H1 (cell line): Measurements from ENCODE around the gene ZNF423. TPM values are rescaled to one million over a fixed set of nuclear protein-coding genes. Genes with fewer than 3 reads are reported as not detected.

ENCODE experiments used
- BACH1 ChIP-seq: IDR thresholded peaks from 2 replicates; pipeline ENCODE4 v1.6.1; 2012; ENCODE audit warnings: low read length, improper control_type of control experiment
- E2F6 ChIP-seq: IDR thresholded peaks from 2 replicates; pipeline ENCODE4 v1.6.1; 2012; ENCODE audit warnings: inconsistent platforms
- FOSL1 ChIP-seq: IDR thresholded peaks from 2 replicates; pipeline ENCODE4 v1.6.1; 2011; ENCODE audit warnings: mild to moderate bottlenecking, low read depth, low read length, moderate library complexity; ENCODE audit not compliant: insufficient read depth
- NANOG ChIP-seq: IDR thresholded peaks from 2 replicates; pipeline ENCODE4 v1.6.1; 2011; ENCODE audit warnings: low read length, low read depth, mild to moderate bottlenecking, inconsistent platforms; ENCODE audit not compliant: insufficient read depth, poor library complexity, severe bottlenecking
- TCF12 ChIP-seq: IDR thresholded peaks from 2 replicates; pipeline ENCODE4 v1.6.1; 2011; ENCODE audit warnings: low read depth, mild to moderate bottlenecking, low read length
- polyA plus RNA-seq, 7 experiments: library from polyadenylated mRNA; depleted of rRNA in 3 of 7; stranded (reverse) in 5 of 7; unstranded in 2 of 7; fragments of >200 nt in 5 of 7; fragments of 200-250 nt in 2 of 7; gene quantifications; 1 replicate in 5 of 7; 2 replicates in 1 of 7; 4 replicates in 1 of 7; pipeline versions ENCODE4 v1.2.1 to v1.2.3, GENCODE V29; 2011 to 2013; ENCODE audit warnings: missing spikeins in 2 of 7, mixed read lengths in 2 of 7
- total RNA-seq: library from RNA; stranded (reverse); fragmentation: NEBNext Ultra II Directional; extraction: Animal tissue kit (Norgen Biotek cat#: 25700); gene quantifications from 2 replicates; pipeline ENCODE4 v1.2.1, GENCODE V29; 2021

ZNF423 gene
- total and polyA plus RNA-seq, 2 of the 8 experiments (the other 6 are each of a cell fraction or from before 2014, with no cell fraction given): 38.2 to 52.3 TPM

- TF ChIP-seq FOSL1 (no peak), BACH1 (no peak), NANOG (no peak), TCF12 (no peak), E2F6 (no peak)
Measured at GRCh38 chr16:49494474-49494873, 361.4 kb downstream of the ZNF423 start (continued).
